Measurements from ENCODE around the gene CMSS1. TPM values are rescaled to one million over a fixed set of nuclear protein-coding genes. Genes with fewer than 3 reads are reported as not detected.

CMSS1 gene
- total and polyA plus RNA-seq, 8 donors = 14.4 to 29.9 (median 15.9) TPM

- no peaks in the 10 kb centered on the region for H3K36me3 ChIP-seq
- no peaks in the 10 kb centered on the region for H3K9me3 ChIP-seq
- intact Hi-C loops (cut with DNase I) = no loop called here
- H3K4me3 ChIP-seq = no peak overlapping the region
- TF ChIP-seq CTCF (IDR thresholded peaks at IDR 0.05) = no peak
- DNase-seq (no peak), ATAC-seq (no peak), FAIRE-seq (no peak)
- H3K4me1 ChIP-seq = peaks cover 4 to 22% (median 21%) of the 10 kb centered on the region in 3 donors
- 92% methylated on average over 2 of the region's 2 CpGs for WGBS, 2 donors
- no peak overlapping the region for H3K27ac ChIP-seq
- H3K27me3 ChIP-seq = no peaks in the 10 kb centered on the region
Measured at GRCh38 chr3:99962703-99963102, 145.0 kb downstream of the CMSS1 start.

GRCh38 chr3:99965077-99965476 is 147.4 kb downstream of the CMSS1 start:
- DNase-seq = peak in 4 of 6 donors; percentile 24 to 48 (median 40)
- ATAC-seq = peak; percentile 83 to 88 (median 85)
- H3K4me3 ChIP-seq = no peak overlapping the region
- intact Hi-C loops (cut with DNase I) = no loop called here
- H3K9me3 ChIP-seq = no peaks in the 10 kb centered on the region
- peak overlapping the region; percentile 6 to 75 (median 55) for H3K27ac ChIP-seq
- no peaks in the 10 kb centered on the region for H3K36me3 ChIP-seq
- peaks cover 4 to 22% (median 16%) of the 10 kb centered on the region in 3 donors for H3K4me1 ChIP-seq
- no peaks in the 10 kb centered on the region for H3K27me3 ChIP-seq
- TF ChIP-seq CTCF (IDR thresholded peaks at IDR 0.05) = no peak
- FAIRE-seq = no peak
- 26 to 32% methylated on average over 1 of the region's 1 CpG for WGBS, 2 donors

- H3K27ac ChIP-seq = peak overlapping the region in 3 of 4 donors; percentile 41 to 75 (median 69)
- FAIRE-seq (no peak), ATAC-seq (peak; percentile 56 to 67 (median 58)), DNase-seq (peak in 1 of 6 donors; percentile 21)
- H3K4me1 ChIP-seq = peaks cover 4 to 22% (median 16%) of the 10 kb centered on the region in 3 donors
- no peaks in the 10 kb centered on the region for H3K27me3 ChIP-seq
- TF ChIP-seq CTCF (IDR thresholded peaks at IDR 0.05) = no peak
- no peaks in the 10 kb centered on the region for H3K9me3 ChIP-seq
- intact Hi-C loops (cut with DNase I) = no loop called here
- 41 to 58% methylated on average over 3 of the region's 3 CpGs for WGBS, 2 donors
- no peaks in the 10 kb centered on the region for H3K36me3 ChIP-seq
- no peak overlapping the region for H3K4me3 ChIP-seq
Measured at GRCh38 chr3:99965681-99966408, 148.2 kb downstream of the CMSS1 start.

- TF ChIP-seq CTCF (IDR thresholded peaks at IDR 0.05) = no peak
- DNase-seq (no peak), ATAC-seq (no peak), FAIRE-seq (no peak)
- H3K4me1 ChIP-seq = peaks cover 4 to 22% (median 16%) of the 10 kb centered on the region in 3 donors
- H3K4me3 ChIP-seq = no peak overlapping the region
- H3K27me3 ChIP-seq = no peaks in the 10 kb centered on the region
- no peaks in the 10 kb centered on the region for H3K9me3 ChIP-seq
- 93 to 98% methylated on average over 7 of the region's 7 CpGs for WGBS, 2 donors
- H3K36me3 ChIP-seq = no peaks in the 10 kb centered on the region
- intact Hi-C loops (cut with DNase I) = no loop called here
- peak overlapping the region in 1 of 4 donors; percentile 41 for H3K27ac ChIP-seq
Measured at GRCh38 chr3:99966662-99967416, 149.2 kb downstream of the CMSS1 start.
